Natural killer cell treated with Interleukin-12 subunit alpha and Interleukin-12 subunit beta and Interleukin-15 and Interleukin-18, amount 100 ng/mL, for 72 hours (primary cell): ENCODE measurements around the gene RBP4. TPM values are rescaled to one million over a fixed set of nuclear protein-coding genes. Genes with fewer than 3 reads are reported as not detected.
"Not testable (repeated sequence)": the region's sequence is repeated elsewhere in the genome, so short reads cannot be mapped to it uniquely, and the experiment has no call there.

Experiments used
- ATAC-seq, 2 donors: fragments of 150-1000 bp; cut with Tn5 transposase in 1 of 2; sonication (Bioruptor Pico), chemical (Tn5 transposase) in 1 of 2; 2 replicates each; pipeline ENCODE4 v1.10.0; 2021
- DNase-seq: peaks from one replicate; pipeline ENCODE4 v3.0.0; 2022; ENCODE audit warnings: low spot score
- H3K27ac Mint-ChIP-seq, 2 donors: 1 replicate in 1 of 2; 2 replicates in 1 of 2; pipeline ENCODE4 v1.8.0; 2022; ENCODE audit warnings: mixed read lengths in 2 of 2, mild to moderate bottlenecking in 1 of 2, moderate library complexity in 1 of 2
- H3K27me3 Mint-ChIP-seq, 2 donors: 1 replicate in 1 of 2; 2 replicates in 1 of 2; pipeline ENCODE4 v1.8.0; 2022; ENCODE audit warnings: mixed read lengths in 2 of 2
- H3K36me3 Mint-ChIP-seq: one replicate; pipeline ENCODE4 v1.8.0; 2022; ENCODE audit warnings: mixed read lengths
- H3K4me1 Mint-ChIP-seq, 2 donors: 1 replicate in 1 of 2; 2 replicates in 1 of 2; pipeline ENCODE4 v1.8.0; 2022; ENCODE audit warnings: low read depth in 2 of 2, mixed read lengths in 2 of 2, mild to moderate bottlenecking in 1 of 2
- H3K4me3 Mint-ChIP-seq: one replicate; pipeline ENCODE4 v1.8.0; 2022; ENCODE audit warnings: mixed read lengths
- H3K9me3 Mint-ChIP-seq: 2 replicates; pipeline ENCODE4 v1.8.0; 2022; ENCODE audit warnings: mixed read lengths
- total RNA-seq, 2 donors: library from RNA; stranded (reverse); gene quantifications; one replicate each; pipeline ENCODE4 v1.2.3, GENCODE V29; 2022

The RBP4 gene
- total RNA-seq, 2 donors from 2014 or later = not detected

GRCh38 chr10:93566435-93567276, 34.4 kb downstream of the RBP4 start, which contains the start of gene FFAR4:
TSS of gene FFAR4 (plus strand) at chr10:93566665. CDS start at chr10:93566721, 56 bp downstream.
- Mint-ChIP-seq H3K4me1 (peaks cover 0 to 3% of the 10 kb centered on the region in 2 donors), H3K27me3 (peaks cover 31 to 55% of the 10 kb centered on the region in 2 donors), H3K4me3 (no peak within 1 kb of the TSS), H3K9me3 (no peaks in the 10 kb centered on the region), H3K27ac (no peak within 1 kb of the TSS), H3K36me3 (no peaks in the 10 kb centered on the region)
- DNase-seq (no peak), ATAC-seq (peak in 1 of 2 donors; percentile 22)

DNA sequence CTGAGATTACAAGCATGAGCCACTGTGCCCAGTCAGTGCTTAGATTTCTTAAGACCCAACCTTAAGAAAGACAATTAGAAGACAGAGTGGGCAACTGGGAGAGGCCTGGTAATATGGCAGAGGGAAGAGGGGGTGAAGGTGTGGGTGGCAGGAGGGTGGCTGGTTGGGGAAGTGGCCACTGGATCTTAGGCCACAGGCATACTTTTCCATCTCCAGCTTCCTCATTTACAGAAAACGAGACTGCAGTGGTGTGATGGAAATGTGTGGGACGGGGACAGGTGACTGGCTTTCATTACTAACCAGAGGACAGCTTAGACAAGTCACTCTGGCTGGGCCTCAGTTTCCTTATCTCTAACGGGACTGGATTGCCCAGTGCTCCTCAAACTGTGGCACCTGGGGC, 35.6 kb downstream of the RBP4 start:
- DNase-seq (no peak), ATAC-seq (no peak)
- H3K4me3 Mint-ChIP-seq = no peak overlapping the region
- H3K36me3 Mint-ChIP-seq = no peaks in the 10 kb centered on the region
- no peaks in the 10 kb centered on the region for H3K9me3 Mint-ChIP-seq
- H3K4me1 Mint-ChIP-seq = peaks cover 0 to 7% of the 10 kb centered on the region in 2 donors
- H3K27ac Mint-ChIP-seq = no peak overlapping the region
- peaks cover 33 to 59% of the 10 kb centered on the region in 2 donors for H3K27me3 Mint-ChIP-seq

DNA sequence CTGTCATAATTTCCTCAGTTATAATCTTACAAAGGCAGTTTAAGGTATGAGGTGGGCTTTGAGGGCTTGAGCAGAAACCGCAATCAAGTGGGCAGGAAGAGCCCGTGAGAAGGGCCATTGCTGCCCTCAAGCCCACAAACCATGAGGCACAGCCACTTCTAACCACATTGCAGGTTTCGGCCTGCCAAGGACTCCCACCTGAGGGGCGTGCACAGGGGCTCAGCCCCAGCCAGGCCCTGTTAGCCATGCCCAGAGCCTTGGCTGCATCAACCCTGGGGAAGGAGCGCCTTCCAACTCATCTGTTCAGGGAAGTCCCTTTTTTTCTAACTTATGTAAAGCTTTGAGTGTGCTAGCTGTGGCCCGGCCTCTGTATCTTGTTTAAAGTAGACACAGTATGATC, 40.5 kb downstream of the RBP4 start:
- H3K9me3 Mint-ChIP-seq = no peaks in the 10 kb centered on the region
- ATAC-seq (peak in 1 of 2 donors; percentile 41), DNase-seq (no peak)
- H3K36me3 Mint-ChIP-seq = no peaks in the 10 kb centered on the region
- H3K27me3 Mint-ChIP-seq = peaks cover 16 to 36% of the 10 kb centered on the region in 2 donors
- H3K27ac Mint-ChIP-seq = no peak overlapping the region
- peaks cover 0 to 4% of the 10 kb centered on the region in 2 donors for H3K4me1 Mint-ChIP-seq
- H3K4me3 Mint-ChIP-seq = no peak overlapping the region

DNA sequence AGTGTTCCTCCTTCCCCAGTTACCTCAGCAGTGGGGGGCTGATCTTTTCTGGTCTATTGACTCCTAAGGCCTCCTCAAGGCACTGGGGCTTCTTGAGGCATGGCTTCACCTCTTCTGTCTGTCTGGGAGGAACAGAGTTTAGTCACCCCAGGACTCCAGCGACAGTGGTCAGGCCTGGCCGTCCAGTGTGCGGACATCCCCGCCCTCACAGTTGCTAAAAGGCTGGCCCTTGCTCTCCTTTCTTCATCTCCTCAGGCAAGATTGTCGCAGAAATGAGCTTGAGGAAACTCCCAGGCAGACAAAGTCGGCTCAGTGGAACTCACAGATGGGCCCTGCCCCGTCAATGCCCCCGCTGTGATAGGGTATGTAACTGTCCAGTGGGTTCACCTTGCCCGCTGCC, 41.5 kb downstream of the RBP4 start:
- no peaks in the 10 kb centered on the region for H3K36me3 Mint-ChIP-seq
- ATAC-seq (no peak), DNase-seq (no peak)
- no peak overlapping the region for H3K27ac Mint-ChIP-seq
- no peak overlapping the region for H3K4me3 Mint-ChIP-seq
- H3K9me3 Mint-ChIP-seq = no peaks in the 10 kb centered on the region
- H3K4me1 Mint-ChIP-seq = peaks cover 0 to 4% of the 10 kb centered on the region in 2 donors
- peaks cover 17 to 27% of the 10 kb centered on the region in 2 donors for H3K27me3 Mint-ChIP-seq

- ATAC-seq (peak; percentile 53 to 69), DNase-seq (no peak)
- Mint-ChIP-seq H3K9me3 (no peaks in the 10 kb centered on the region), H3K36me3 (no peaks in the 10 kb centered on the region), H3K4me3 (no peak overlapping the region), H3K27me3 (peaks cover 8 to 14% of the 10 kb centered on the region in 2 donors), H3K4me1 (no peaks in the 10 kb centered on the region), H3K27ac (no peak overlapping the region)
Observed at GRCh38 chr10:93554760-93555432, 46.1 kb downstream of the RBP4 start.

GRCh38 chr10:93554316-93554663, 46.7 kb downstream of the RBP4 start:
- no peaks in the 10 kb centered on the region for H3K9me3 Mint-ChIP-seq
- ATAC-seq (no peak), DNase-seq (no peak)
- peaks cover 7 to 9% of the 10 kb centered on the region in 2 donors for H3K27me3 Mint-ChIP-seq
- no peaks in the 10 kb centered on the region for H3K36me3 Mint-ChIP-seq
- H3K4me3 Mint-ChIP-seq = no peak overlapping the region
- H3K4me1 Mint-ChIP-seq = no peaks in the 10 kb centered on the region
- H3K27ac Mint-ChIP-seq = no peak overlapping the region

GRCh38 chr10:93553482-93554315, 47.3 kb downstream of the RBP4 start:
- H3K27me3 Mint-ChIP-seq = peaks cover 7 to 9% of the 10 kb centered on the region in 2 donors
- peak in 1 of 2 donors; percentile 18 for ATAC-seq
- H3K4me1 Mint-ChIP-seq = no peaks in the 10 kb centered on the region
- H3K36me3 Mint-ChIP-seq = no peaks in the 10 kb centered on the region
- H3K4me3 Mint-ChIP-seq = no peak overlapping the region
- H3K27ac Mint-ChIP-seq = no peak overlapping the region
- DNase-seq = no peak
- no peaks in the 10 kb centered on the region for H3K9me3 Mint-ChIP-seq

DNA sequence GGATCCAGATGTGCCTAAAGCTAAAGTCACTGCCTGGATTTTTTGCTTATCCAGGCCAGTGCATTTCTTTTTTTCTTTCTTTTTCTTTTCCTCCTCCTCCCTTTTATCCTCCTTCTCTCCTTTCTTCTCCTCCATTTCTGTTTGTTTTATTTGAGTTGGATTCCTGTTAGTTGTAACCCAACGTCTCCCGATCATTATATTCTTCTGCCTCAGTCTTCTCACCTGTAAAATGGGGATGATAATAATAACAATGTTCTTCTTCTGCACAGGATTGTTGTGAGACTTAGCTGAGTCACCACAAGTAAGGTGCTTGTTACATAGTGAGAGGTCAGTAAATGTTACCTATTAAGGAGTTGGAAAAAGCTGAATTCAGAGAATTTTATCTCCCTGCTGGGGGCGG, 48.3 kb downstream of the RBP4 start:
- no peak overlapping the region for H3K4me3 Mint-ChIP-seq
- peaks cover 9 to 12% of the 10 kb centered on the region in 2 donors for H3K27me3 Mint-ChIP-seq
- no peak overlapping the region for H3K27ac Mint-ChIP-seq
- no peaks in the 10 kb centered on the region for H3K36me3 Mint-ChIP-seq
- ATAC-seq (no peak), DNase-seq (no peak)
- no peaks in the 10 kb centered on the region for H3K4me1 Mint-ChIP-seq
- no peaks in the 10 kb centered on the region for H3K9me3 Mint-ChIP-seq

- Mint-ChIP-seq H3K4me1 (no peaks in the 10 kb centered on the region), H3K4me3 (no peak overlapping the region), H3K36me3 (no peaks in the 10 kb centered on the region), H3K27ac (no peak overlapping the region), H3K9me3 (no peaks in the 10 kb centered on the region), H3K27me3 (peaks cover 15 to 16% of the 10 kb centered on the region in 2 donors)
- ATAC-seq (no peak), DNase-seq (no peak)
Observed at GRCh38 chr10:93550606-93551005, 50.4 kb downstream of the RBP4 start.

GRCh38 chr10:93548376-93549071, 52.5 kb downstream of the RBP4 start:
- Mint-ChIP-seq H3K36me3 (no peaks in the 10 kb centered on the region), H3K9me3 (no peaks in the 10 kb centered on the region), H3K27ac (no peak overlapping the region), H3K4me3 (no peak overlapping the region), H3K4me1 (no peaks in the 10 kb centered on the region), H3K27me3 (peaks cover 11 to 20% of the 10 kb centered on the region in 2 donors)
- DNase-seq = no peak
- no peak for ATAC-seq

DNA sequence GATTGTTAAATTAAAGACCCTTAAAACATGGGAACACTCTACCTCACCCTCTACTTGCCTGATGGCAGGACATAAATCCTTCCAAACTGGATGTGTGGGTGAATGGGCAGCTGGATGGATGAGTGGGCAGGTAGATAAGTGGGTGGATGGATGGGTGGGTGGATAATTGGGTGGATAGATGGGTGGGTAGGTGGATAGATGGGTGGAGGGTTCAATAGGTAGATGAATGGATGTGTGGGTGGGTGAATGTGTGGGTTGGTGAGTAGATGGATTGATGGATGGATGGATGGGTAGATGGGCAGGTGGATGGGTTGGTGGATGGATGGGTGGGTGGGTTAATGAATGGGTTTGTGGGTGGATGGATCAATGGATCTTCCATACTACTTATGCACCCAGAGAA, 53.5 kb downstream of the RBP4 start:
- Mint-ChIP-seq H3K27me3 (peaks cover 11 to 18% of the 10 kb centered on the region in 2 donors), H3K4me3 (no peak overlapping the region), H3K27ac (no peak overlapping the region), H3K4me1 (no peaks in the 10 kb centered on the region), H3K36me3 (no peaks in the 10 kb centered on the region), H3K9me3 (no peaks in the 10 kb centered on the region)
- DNase-seq (no peak), ATAC-seq (no peak)

DNA sequence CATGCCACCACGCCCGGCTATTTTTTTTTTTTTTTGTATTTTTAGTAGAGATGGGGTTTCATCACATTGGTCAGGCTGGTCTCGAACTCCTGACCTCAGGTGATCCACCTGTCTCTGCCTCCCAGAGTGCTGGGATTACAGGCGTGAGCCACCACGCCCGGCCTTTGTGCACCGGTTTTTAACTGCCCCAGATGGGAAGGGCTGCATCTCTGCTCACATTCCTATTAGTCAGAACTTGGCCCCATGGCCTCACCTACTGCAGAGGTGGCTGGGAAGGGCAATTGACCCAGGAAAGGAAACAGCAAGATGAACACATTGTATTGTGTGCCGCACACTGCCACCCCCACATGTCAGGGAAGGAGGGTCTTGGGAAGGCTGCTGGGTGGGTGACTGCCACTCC, 54.0 kb downstream of the RBP4 start:
- ATAC-seq, H3K4me1 Mint-ChIP-seq, H3K4me3 Mint-ChIP-seq, H3K27ac Mint-ChIP-seq, DNase-seq, H3K9me3 Mint-ChIP-seq, H3K36me3 Mint-ChIP-seq: not testable (repeated sequence)
- H3K27me3 Mint-ChIP-seq = peaks cover 11 to 17% of the 10 kb centered on the region in 2 donors

DNA sequence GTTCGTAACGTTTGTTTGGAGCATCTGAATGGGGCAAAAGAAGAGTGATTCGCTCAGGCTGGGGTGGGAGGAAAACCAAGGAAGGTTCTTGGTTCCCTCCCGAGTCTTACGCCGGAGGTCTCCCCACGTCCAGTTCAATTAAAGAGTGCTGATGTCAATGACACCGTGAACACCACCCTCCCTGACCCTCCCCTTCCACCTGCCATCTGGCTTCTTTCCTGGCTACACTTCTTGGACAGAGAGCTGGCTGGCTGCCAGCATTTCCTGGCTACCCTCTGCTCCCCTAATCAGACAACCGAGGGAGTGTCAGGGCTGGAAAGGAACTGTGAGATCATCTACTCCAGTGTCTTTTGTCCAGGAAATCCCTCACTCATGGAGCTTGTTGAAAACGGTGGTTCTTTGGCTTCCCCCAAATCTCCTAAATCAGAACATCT, 58.7 kb downstream of the RBP4 start:
- H3K27ac Mint-ChIP-seq = no peak overlapping the region
- H3K4me1 Mint-ChIP-seq = no peaks in the 10 kb centered on the region
- H3K27me3 Mint-ChIP-seq = peaks cover 17 to 20% of the 10 kb centered on the region in 2 donors
- H3K9me3 Mint-ChIP-seq = no peaks in the 10 kb centered on the region
- DNase-seq = no peak
- H3K36me3 Mint-ChIP-seq = no peaks in the 10 kb centered on the region
- ATAC-seq = no peak
- H3K4me3 Mint-ChIP-seq = no peak overlapping the region
